Type B pancreatic cell (in vitro differentiated cells): ENCODE data around the gene AIG1. TPM values are rescaled to one million over a fixed set of nuclear protein-coding genes. Genes with fewer than 3 reads are reported as not detected.

ENCODE experiments used
- DNase-seq: peaks from one replicate; pipeline ENCODE4 v3.0.0; 2021; ENCODE audit warnings: mixed read lengths; ENCODE audit not compliant: unreplicated experiment; ENCODE audit errors: extremely low spot score
- H3K27ac Mint-ChIP-seq: 2 replicates; pipeline ENCODE4 v1.8.0; 2021; ENCODE audit warnings: mild to moderate bottlenecking, mixed read lengths
- H3K27me3 Mint-ChIP-seq: 2 replicates; pipeline ENCODE4 v1.8.0; 2021; ENCODE audit warnings: mixed read lengths
- H3K36me3 Mint-ChIP-seq: 2 replicates; pipeline ENCODE4 v1.8.0; 2021; ENCODE audit warnings: mixed read lengths
- H3K4me1 Mint-ChIP-seq: one replicate; pipeline ENCODE4 v1.8.0; 2021; ENCODE audit warnings: mixed read lengths; ENCODE audit not compliant: unreplicated experiment
- H3K4me3 Mint-ChIP-seq: 2 replicates; pipeline ENCODE4 v1.8.0; 2021; ENCODE audit warnings: mild to moderate bottlenecking, mixed read lengths
- H3K9me3 Mint-ChIP-seq: 2 replicates; pipeline ENCODE4 v1.8.0; 2021; ENCODE audit warnings: mixed read lengths
- total RNA-seq: library from RNA; stranded (reverse); gene quantifications from 2 replicates; pipeline ENCODE4 v1.2.1, GENCODE V29; 2021; ENCODE audit warnings: low replicate concordance
- TF ChIP-seq, protein P1 (sequence below): fragments of 200-600 bp; sonication (generic); conservative IDR thresholded peaks from 2 replicates; pipeline ENCODE4 v1.5.0; 2021; ENCODE audit warnings: antibody characterized with exemption, mild to moderate bottlenecking

AIG1 gene
- total RNA-seq, 1 donor from 2014 or later, result 34.3 TPM

GRCh38 chr6:143058987-143059386 lies 1.7 kb upstream of the AIG1 start:
- no peak for DNase-seq
- TF ChIP-seq, protein P1, sequence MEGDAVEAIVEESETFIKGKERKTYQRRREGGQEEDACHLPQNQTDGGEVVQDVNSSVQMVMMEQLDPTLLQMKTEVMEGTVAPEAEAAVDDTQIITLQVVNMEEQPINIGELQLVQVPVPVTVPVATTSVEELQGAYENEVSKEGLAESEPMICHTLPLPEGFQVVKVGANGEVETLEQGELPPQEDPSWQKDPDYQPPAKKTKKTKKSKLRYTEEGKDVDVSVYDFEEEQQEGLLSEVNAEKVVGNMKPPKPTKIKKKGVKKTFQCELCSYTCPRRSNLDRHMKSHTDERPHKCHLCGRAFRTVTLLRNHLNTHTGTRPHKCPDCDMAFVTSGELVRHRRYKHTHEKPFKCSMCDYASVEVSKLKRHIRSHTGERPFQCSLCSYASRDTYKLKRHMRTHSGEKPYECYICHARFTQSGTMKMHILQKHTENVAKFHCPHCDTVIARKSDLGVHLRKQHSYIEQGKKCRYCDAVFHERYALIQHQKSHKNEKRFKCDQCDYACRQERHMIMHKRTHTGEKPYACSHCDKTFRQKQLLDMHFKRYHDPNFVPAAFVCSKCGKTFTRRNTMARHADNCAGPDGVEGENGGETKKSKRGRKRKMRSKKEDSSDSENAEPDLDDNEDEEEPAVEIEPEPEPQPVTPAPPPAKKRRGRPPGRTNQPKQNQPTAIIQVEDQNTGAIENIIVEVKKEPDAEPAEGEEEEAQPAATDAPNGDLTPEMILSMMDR, result no peak
- Mint-ChIP-seq H3K36me3 (no peaks in the 10 kb centered on the region), H3K4me3 (peak overlapping the region; percentile 66), H3K4me1 (peaks cover 26% of the 10 kb centered on the region), H3K9me3 (no peaks in the 10 kb centered on the region), H3K27ac (peak overlapping the region; percentile 100), H3K27me3 (no peaks in the 10 kb centered on the region)

- Mint-ChIP-seq H3K36me3 (no peaks in the 10 kb centered on the region), H3K27me3 (no peaks in the 10 kb centered on the region), H3K27ac (peak overlapping the region; percentile 100), H3K4me3 (peak overlapping the region; percentile 97), H3K4me1 (peaks cover 30% of the 10 kb centered on the region), H3K9me3 (no peaks in the 10 kb centered on the region)
- no peak for DNase-seq
- TF ChIP-seq, protein P1, result no peak
Measured at GRCh38 chr6:143059663-143060353, 881 bp upstream of the AIG1 start.

- Mint-ChIP-seq H3K4me1 (peaks cover 35% of the 10 kb centered on the region), H3K9me3 (no peaks in the 10 kb centered on the region), H3K27me3 (no peaks in the 10 kb centered on the region), H3K36me3 (no peaks in the 10 kb centered on the region), H3K4me3 (peak overlapping the region; percentile 97), H3K27ac (peak overlapping the region; percentile 100)
- DNase-seq, result peak; percentile 79
- TF ChIP-seq, protein P1, result peak; percentile 33
Measured at GRCh38 chr6:143060354-143060805, 309 bp upstream of the AIG1 start.

DNA sequence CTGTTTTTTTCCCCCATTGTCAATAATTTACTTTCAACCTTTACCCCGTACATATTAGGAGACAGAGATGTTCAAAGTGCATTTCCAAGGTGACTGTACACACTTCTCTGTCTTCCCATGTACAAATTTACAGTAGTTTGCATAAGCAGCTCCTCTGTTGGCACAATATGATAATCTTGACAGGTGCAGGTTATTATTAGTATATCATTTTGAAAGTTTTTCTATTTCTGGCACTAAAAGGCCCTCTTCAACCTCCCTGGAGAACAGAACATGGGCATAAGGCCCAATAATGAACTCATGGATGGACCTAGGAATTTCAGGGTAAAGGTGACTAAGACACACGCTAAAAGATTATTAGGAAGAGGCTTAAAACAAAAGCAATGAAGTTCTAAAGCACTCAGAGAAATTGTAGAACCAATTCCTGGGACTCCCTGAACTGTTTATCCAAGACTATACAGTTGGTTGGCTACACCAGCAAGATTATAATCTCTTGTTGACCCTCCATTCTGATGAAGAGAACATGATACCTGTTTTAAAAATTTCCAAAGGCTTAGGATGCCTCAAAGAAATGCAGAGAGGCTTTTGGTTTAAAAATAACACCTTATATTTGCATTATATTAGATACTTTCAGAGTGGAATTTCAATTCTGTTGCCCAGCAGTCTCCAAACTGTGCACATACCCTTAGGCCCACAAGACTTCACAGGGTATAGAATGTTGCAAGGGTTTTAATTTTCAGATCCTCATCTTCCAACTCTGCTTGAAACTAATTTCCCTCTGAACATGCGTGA lies 1.1 kb downstream of the AIG1 start:
- H3K9me3 Mint-ChIP-seq, result no peaks in the 10 kb centered on the region
- peak overlapping the region; percentile 100 for H3K27ac Mint-ChIP-seq
- peaks cover 35% of the 10 kb centered on the region for H3K4me1 Mint-ChIP-seq
- TF ChIP-seq, protein P1, result no peak
- peak overlapping the region; percentile 92 for H3K4me3 Mint-ChIP-seq
- H3K27me3 Mint-ChIP-seq, result no peaks in the 10 kb centered on the region
- no peaks in the 10 kb centered on the region for H3K36me3 Mint-ChIP-seq
- DNase-seq, result no peak

- Mint-ChIP-seq H3K4me3 (peak overlapping the region; percentile 79), H3K9me3 (no peaks in the 10 kb centered on the region), H3K36me3 (no peaks in the 10 kb centered on the region), H3K27ac (peak overlapping the region; percentile 100), H3K27me3 (no peaks in the 10 kb centered on the region), H3K4me1 (peaks cover 35% of the 10 kb centered on the region)
- TF ChIP-seq, protein P1, result no peak
- DNase-seq, result no peak
Measured at GRCh38 chr6:143062551-143062950, 1.9 kb downstream of the AIG1 start.
